ENCODE results near the gene RAB30.

RAB30 gene

GRCh38 chr11:83115026-83115425, 43.3 kb upstream of the RAB30 start:
- CTCF ChIA-PET: interaction anchor here (1.4 kb wide), 1 partner anchor 41 kb away, joined by 3 read pairs; the partner anchor contains the start of gene PCF11
- no peak for TF ChIP-seq CTCF (IDR thresholded peaks at IDR 0.05; ENCODE audit: control extremely low read depth, extremely low read depth, low read depth, missing control alignments)
- DNase-seq (ENCODE audit: extremely low spot score): no peak
- POLR2A ChIA-PET: no interaction called here

- no peak for DNase-seq (ENCODE audit: extremely low spot score)
- ChIA-PET POLR2A (no interaction called here), CTCF (no interaction called here)
- TF ChIP-seq CTCF (IDR thresholded peaks at IDR 0.05; ENCODE audit: control extremely low read depth, extremely low read depth, low read depth, missing control alignments): no peak
Observed at GRCh38 chr11:83112886-83113285, 41.2 kb upstream of the RAB30 start.

GRCh38 chr11:83105168-83105567, 33.5 kb upstream of the RAB30 start:
- TF ChIP-seq CTCF (IDR thresholded peaks at IDR 0.05; ENCODE audit: control extremely low read depth, extremely low read depth, low read depth, missing control alignments): no peak
- POLR2A ChIA-PET: interaction anchor here (0.6 kb wide), 1 partner anchor 21 kb away, joined by 3 read pairs; no protein-coding TSS in a partner anchor
- CTCF ChIA-PET: interaction anchor here (0.6 to 1.3 kb wide), 7 partner anchors 11 to 98 kb away, joined by 3 to 4 read pairs (median 3); no protein-coding TSS in a partner anchor
- DNase-seq (ENCODE audit: extremely low spot score): no peak

- no peak for DNase-seq (ENCODE audit: extremely low spot score)
- TF ChIP-seq CTCF (IDR thresholded peaks at IDR 0.05; ENCODE audit: control extremely low read depth, extremely low read depth, low read depth, missing control alignments): no peak
- CTCF ChIA-PET: interaction anchor here (1.0 kb wide), 1 partner anchor 9 kb away, joined by 4 read pairs; no protein-coding TSS in a partner anchor
- POLR2A ChIA-PET: no interaction called here
Observed at GRCh38 chr11:83102834-83103233, 31.1 kb upstream of the RAB30 start.

GRCh38 chr11:83097429-83098075, 25.9 kb upstream of the RAB30 start:
- ChIA-PET POLR2A (no interaction called here), CTCF (interaction anchor here (1.0 to 2.6 kb wide), 4 partner anchors 10 to 34 kb away, joined by 3 to 6 read pairs (median 4); no protein-coding TSS in a partner anchor)
- TF ChIP-seq CTCF (IDR thresholded peaks at IDR 0.05; ENCODE audit: control extremely low read depth, extremely low read depth, low read depth, missing control alignments): no peak
- DNase-seq (ENCODE audit: extremely low spot score): no peak

GRCh38 chr11:83093634-83094033, 21.9 kb upstream of the RAB30 start:
- ChIA-PET POLR2A (no interaction called here), CTCF (interaction anchor here (0.7 to 1.6 kb wide), 6 partner anchors 10 to 156 kb away, joined by 3 to 4 read pairs (median 3); no protein-coding TSS in a partner anchor)
- no peak for DNase-seq (ENCODE audit: extremely low spot score)
- TF ChIP-seq CTCF (IDR thresholded peaks at IDR 0.05; ENCODE audit: control extremely low read depth, extremely low read depth, low read depth, missing control alignments): no peak

Measured in GM10248 (cell line).